A673 (cell line): ENCODE results near the gene UQCC2. TPM values are rescaled to one million over a fixed set of nuclear protein-coding genes. Genes with fewer than 3 reads are reported as not detected.

Experiments used
- BruUV-seq: library from RNA; stranded (reverse); fragments of 400-500 nt; replicated peaks from 2 replicates; lab custom pipeline; 2021; lab: Mats Ljungman, UMichigan
- CTCF ChIA-PET: fragments of 300-600 bp; sonication (Branson Sonifier 250); formaldehyde crosslinking; loops from one replicate; lab custom pipeline; 2022; ENCODE audit warnings: antibody characterized with exemption; lab: Charles Lee
- POLR2A ChIA-PET: fragments of 300-600 bp; sonication (Branson Sonifier 250); formaldehyde crosslinking; loops from one replicate; lab custom pipeline; 2022; ENCODE audit warnings: antibody characterized with exemption; ENCODE audit not compliant: low non-redundant PET; lab: Charles Lee
- DNase-seq: peaks from one replicate; pipeline ENCODE4 v3.0.0-alpha.2; 2015; ENCODE audit warnings: low spot score
- H3K27ac ChIP-seq: fragments of 200-600 bp; sonication (generic); 2 replicates; pipeline ENCODE4 v1.5.1; 2016; ENCODE audit warnings: mixed run types, low read depth, mild to moderate bottlenecking, mixed read lengths, antibody characterized with exemption, low read length; ENCODE audit not compliant: poor library complexity, severe bottlenecking
- H3K27me3 ChIP-seq: fragments of 200-600 bp; sonication (generic); replicated peaks from 2 replicates; pipeline ENCODE4 v1.6.1; 2017; ENCODE audit warnings: mixed run types, low read depth, mild to moderate bottlenecking, mixed read lengths, antibody characterized with exemption, low read length; ENCODE audit not compliant: insufficient read depth, poor library complexity
- H3K36me3 ChIP-seq: fragments of 200-600 bp; sonication (generic); 2 replicates; pipeline ENCODE4 v1.6.1; 2016; ENCODE audit warnings: mixed run types, mild to moderate bottlenecking, mixed read lengths, antibody characterized with exemption, low read length; ENCODE audit not compliant: insufficient read depth, poor library complexity, severe bottlenecking
- H3K4me1 ChIP-seq: fragments of 200-600 bp; sonication (generic); 2 replicates; pipeline ENCODE4 v1.6.1; 2017; ENCODE audit warnings: mixed run types, mild to moderate bottlenecking, mixed read lengths, antibody characterized with exemption, low read length; ENCODE audit not compliant: insufficient read depth, poor library complexity, severe bottlenecking
- H3K4me3 ChIP-seq: fragments of 200-600 bp; sonication (generic); 2 replicates; pipeline ENCODE4 v1.5.1; 2016; ENCODE audit warnings: low read depth, mixed run types, mild to moderate bottlenecking, mixed read lengths, low read length; ENCODE audit not compliant: poor library complexity, severe bottlenecking
- H3K9me3 ChIP-seq: fragments of 200-600 bp; sonication (generic); 2 replicates; pipeline ENCODE4 v1.6.1; 2016; ENCODE audit warnings: mixed run types, low read depth, mild to moderate bottlenecking, mixed read lengths, antibody characterized with exemption, low read length; ENCODE audit not compliant: poor library complexity, severe bottlenecking
- CTCF ChIP-seq: fragments of 300-800, 200-600 bp; sonication (generic); conservative IDR thresholded peaks from 2 replicates; pipeline ENCODE4 v1.5.1; 2017; ENCODE audit warnings: low read depth, mild to moderate bottlenecking, antibody characterized with exemption, low read length, moderate library complexity, mixed read lengths
- EZH2 ChIP-seq: fragments of 200-600 bp; sonication (generic); IDR thresholded peaks from 2 replicates; pipeline ENCODE4 v1.6.1; 2017; ENCODE audit warnings: borderline replicate concordance, low read depth, mild to moderate bottlenecking, mixed read lengths, antibody characterized with exemption, low read length; ENCODE audit not compliant: poor library complexity, severe bottlenecking
- intact Hi-C: fragments of 100-400 bp; cut with micrococcal nuclease; formaldehyde crosslinking; loops from one replicate; pipeline ENCODE4 v1.10.0; 2022; ENCODE audit not compliant: unreplicated experiment
- total RNA-seq: library from RNA; stranded (reverse); gene quantifications from 2 replicates; pipeline ENCODE4 v1.2.3, GENCODE V29; 2021

UQCC2 gene
- total RNA-seq, 1 experiment from 2014 or later = 124 TPM

DNA sequence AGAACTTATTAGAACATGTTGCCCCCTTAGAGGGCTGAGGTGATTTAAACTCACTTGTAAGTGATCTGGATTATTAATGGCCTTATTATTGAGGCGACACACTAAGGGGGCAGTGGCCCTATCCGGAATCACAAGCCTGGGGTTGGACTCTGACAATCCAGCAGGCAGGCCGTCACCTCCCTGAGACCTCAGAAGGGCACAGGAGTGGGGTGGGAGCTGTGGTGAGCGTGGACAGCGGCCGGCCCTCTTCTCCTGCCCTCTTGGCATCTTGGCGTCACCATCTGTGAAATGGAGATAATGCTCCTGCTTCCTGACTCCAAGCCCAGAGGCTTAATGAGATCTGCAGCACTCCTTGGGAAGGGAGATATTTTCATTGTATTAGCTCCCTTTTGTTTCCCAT, 15.6 kb upstream of the UQCC2 start:
- no peaks in the 10 kb centered on the region for H3K27me3 ChIP-seq
- H3K4me1 ChIP-seq = no peaks in the 10 kb centered on the region
- no peaks in the 10 kb centered on the region for H3K36me3 ChIP-seq
- H3K4me3 ChIP-seq = no peak overlapping the region
- H3K9me3 ChIP-seq = no peaks in the 10 kb centered on the region
- intact Hi-C loops = no loop called here
- no peak overlapping the region for H3K27ac ChIP-seq
- CTCF ChIA-PET = no interaction called here
- POLR2A ChIA-PET = no interaction called here
- no TSS peak for BruUV-seq
- TF ChIP-seq EZH2 (no peak), CTCF (no peak)
- DNase-seq = no peak

DNA sequence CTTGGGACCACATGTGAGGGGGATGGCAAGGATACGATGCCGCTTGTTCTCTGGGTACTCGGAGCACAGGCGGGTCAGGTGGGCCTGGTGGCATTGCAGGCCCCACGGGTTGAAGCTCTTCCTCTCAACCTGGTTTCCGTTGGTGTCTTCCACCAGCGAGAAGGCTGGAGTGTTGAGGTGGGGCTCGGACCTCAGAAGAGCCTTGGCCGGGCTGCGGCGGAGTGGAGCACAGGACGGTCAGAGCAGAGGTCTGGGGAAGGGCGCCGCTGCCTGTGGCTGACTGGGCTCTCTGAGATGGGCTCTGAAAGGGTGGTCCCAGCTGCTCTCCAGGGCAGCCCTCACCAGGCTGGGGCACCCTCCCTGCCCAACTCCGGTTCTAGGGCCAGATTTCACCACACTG, 15.2 kb upstream of the UQCC2 start:
- Histone ChIP-seq H3K4me1 (no peaks in the 10 kb centered on the region), H3K9me3 (no peaks in the 10 kb centered on the region), H3K27me3 (no peaks in the 10 kb centered on the region), H3K36me3 (no peaks in the 10 kb centered on the region), H3K4me3 (no peak overlapping the region), H3K27ac (no peak overlapping the region)
- CTCF ChIA-PET = no interaction called here
- POLR2A ChIA-PET = no interaction called here
- no peak for DNase-seq
- no TSS peak for BruUV-seq
- TF ChIP-seq CTCF = no peak
- no peak for TF ChIP-seq EZH2
- intact Hi-C loops = no loop called here

GRCh38 chr6:33725891-33726673, 14.6 kb upstream of the UQCC2 start:
- H3K27ac ChIP-seq = no peak overlapping the region
- BruUV-seq = no TSS peak
- TF ChIP-seq CTCF = no peak
- TF ChIP-seq EZH2 = no peak
- no peaks in the 10 kb centered on the region for H3K9me3 ChIP-seq
- no peak for DNase-seq
- ChIA-PET POLR2A (no interaction called here), CTCF (no interaction called here)
- no peaks in the 10 kb centered on the region for H3K27me3 ChIP-seq
- H3K36me3 ChIP-seq = no peaks in the 10 kb centered on the region
- H3K4me3 ChIP-seq = no peak overlapping the region
- no peaks in the 10 kb centered on the region for H3K4me1 ChIP-seq
- intact Hi-C loops = no loop called here
